Activated CD8-positive, alpha-beta T cell treated with anti-CD3 and anti-CD28 coated beads for 36 hours (primary cell): Measurements from ENCODE around the gene IFI30. TPM values are rescaled to one million over a fixed set of nuclear protein-coding genes. Genes with fewer than 3 reads are reported as not detected.

ENCODE experiments used
- ATAC-seq: fragments of 200-7000 bp; cut with Tn5 transposase; one replicate; pipeline ENCODE4 v1.10.0; 2021; ENCODE audit warnings: mild to moderate bottlenecking, moderate library complexity
- CTCF ChIA-PET: fragments of 350-600 bp; sonication (Branson Sonifier 250); formaldehyde crosslinking; loops from one replicate; lab custom pipeline; 2021; ENCODE audit warnings: antibody characterized with exemption; lab: Charles Lee
- POLR2A ChIA-PET: fragments of 350-600 bp; sonication (Branson Sonifier 250); formaldehyde crosslinking; loops from one replicate; lab custom pipeline; 2021; ENCODE audit warnings: antibody characterized with exemption; lab: Charles Lee
- DNase-seq: peaks from one replicate; pipeline ENCODE4 v3.0.0-alpha.2; 2020
- H3K27ac Mint-ChIP-seq: one replicate; pipeline ENCODE4 v1.8.0; 2021; ENCODE audit warnings: mild to moderate bottlenecking, mixed read lengths
- H3K27me3 Mint-ChIP-seq: one replicate; pipeline ENCODE4 v1.8.0; 2021; ENCODE audit warnings: mixed read lengths
- H3K36me3 Mint-ChIP-seq: one replicate; pipeline ENCODE4 v1.8.0; 2021; ENCODE audit warnings: low read depth, mixed read lengths
- H3K4me1 Mint-ChIP-seq: one replicate; pipeline ENCODE4 v1.8.0; 2021; ENCODE audit warnings: low read depth, mixed read lengths
- H3K4me3 Mint-ChIP-seq: one replicate; pipeline ENCODE4 v1.8.0; 2021; ENCODE audit warnings: mild to moderate bottlenecking, moderate library complexity, mixed read lengths
- H3K9me3 Mint-ChIP-seq: one replicate; pipeline ENCODE4 v1.8.0; 2021; ENCODE audit warnings: mixed read lengths
- intact Hi-C: fragments of 100-400 bp; cut with micrococcal nuclease; formaldehyde crosslinking; loops from one replicate; pipeline ENCODE4 v1.10.0; 2022
- total RNA-seq, 2 experiments: library from RNA; stranded (reverse); gene quantifications; one replicate each; pipeline ENCODE4 v1.2.3, GENCODE V29; 2021
- TF ChIP-seq, protein P1 (sequence below): fragments of 200-600 bp; IDR thresholded peaks from one replicate; pipeline ENCODE4 v1.8.0; 2022; ENCODE audit warnings: antibody characterized with exemption, mild to moderate bottlenecking

Gene IFI30
- total RNA-seq, 2 experiments from 2014 or later, result 21.9 to 22.9 TPM

DNA sequence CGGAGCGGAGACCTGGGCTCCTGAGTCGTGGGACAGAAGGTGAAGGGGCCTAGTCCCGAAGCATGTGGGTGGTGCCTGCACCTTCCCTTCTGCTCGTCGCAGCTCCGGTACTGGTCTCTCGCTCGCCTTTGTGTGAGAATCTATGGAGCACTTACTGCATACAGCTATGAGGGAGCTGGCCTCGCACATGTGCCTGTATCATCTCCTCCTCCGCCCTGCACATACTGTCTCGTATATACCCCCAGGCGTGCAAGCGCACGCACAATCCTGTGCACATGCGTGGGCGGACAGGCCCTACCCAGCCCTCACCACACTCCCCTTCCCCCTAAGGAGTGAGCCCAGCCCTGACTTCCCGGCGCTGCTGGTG lies 12.0 kb upstream of the IFI30 start:
- TF ChIP-seq, protein P1, sequence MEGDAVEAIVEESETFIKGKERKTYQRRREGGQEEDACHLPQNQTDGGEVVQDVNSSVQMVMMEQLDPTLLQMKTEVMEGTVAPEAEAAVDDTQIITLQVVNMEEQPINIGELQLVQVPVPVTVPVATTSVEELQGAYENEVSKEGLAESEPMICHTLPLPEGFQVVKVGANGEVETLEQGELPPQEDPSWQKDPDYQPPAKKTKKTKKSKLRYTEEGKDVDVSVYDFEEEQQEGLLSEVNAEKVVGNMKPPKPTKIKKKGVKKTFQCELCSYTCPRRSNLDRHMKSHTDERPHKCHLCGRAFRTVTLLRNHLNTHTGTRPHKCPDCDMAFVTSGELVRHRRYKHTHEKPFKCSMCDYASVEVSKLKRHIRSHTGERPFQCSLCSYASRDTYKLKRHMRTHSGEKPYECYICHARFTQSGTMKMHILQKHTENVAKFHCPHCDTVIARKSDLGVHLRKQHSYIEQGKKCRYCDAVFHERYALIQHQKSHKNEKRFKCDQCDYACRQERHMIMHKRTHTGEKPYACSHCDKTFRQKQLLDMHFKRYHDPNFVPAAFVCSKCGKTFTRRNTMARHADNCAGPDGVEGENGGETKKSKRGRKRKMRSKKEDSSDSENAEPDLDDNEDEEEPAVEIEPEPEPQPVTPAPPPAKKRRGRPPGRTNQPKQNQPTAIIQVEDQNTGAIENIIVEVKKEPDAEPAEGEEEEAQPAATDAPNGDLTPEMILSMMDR, result no peak
- Mint-ChIP-seq H3K36me3 (peaks cover 18% of the 10 kb centered on the region), H3K27me3 (no peaks in the 10 kb centered on the region), H3K9me3 (no peaks in the 10 kb centered on the region), H3K4me1 (peaks cover 7% of the 10 kb centered on the region), H3K27ac (no peak overlapping the region), H3K4me3 (peak overlapping the region; percentile 32)
- ATAC-seq, result peak; percentile 11
- POLR2A ChIA-PET, result interaction anchor here (1.0 to 1.8 kb wide), 6 partner anchors 9 to 258 kb away, joined by 3 to 8 read pairs (median 4); partner anchors contain the start of genes RAB3A and SSBP4
- CTCF ChIA-PET, result interaction anchor here (1.0 to 2.9 kb wide), 16 partner anchors 10 to 203 kb away, joined by 3 to 15 read pairs (median 4); partner anchors contain the start of genes IFI30 and PIK3R2
- no peak for DNase-seq
- intact Hi-C loops, result no loop called here

DNA sequence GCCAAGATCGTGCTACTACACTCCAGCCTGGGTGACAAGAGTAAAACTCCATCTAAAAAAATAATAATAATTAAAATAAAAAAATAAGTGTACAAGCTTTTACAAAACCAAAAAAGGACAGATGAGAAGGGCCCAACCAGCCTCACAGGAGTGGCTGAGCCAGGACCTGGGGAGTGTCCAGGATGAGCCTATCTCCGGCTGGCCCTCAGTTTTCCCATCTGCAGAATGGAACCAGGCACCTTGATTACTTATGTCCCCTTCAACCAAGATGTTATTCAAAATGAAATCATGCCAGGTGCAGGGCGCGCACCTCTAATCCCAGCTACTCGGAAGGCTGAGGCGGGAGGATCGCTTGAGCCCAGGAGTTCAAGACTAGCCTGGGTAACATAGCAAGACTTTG lies 9.5 kb upstream of the IFI30 start:
- no peaks in the 10 kb centered on the region for H3K9me3 Mint-ChIP-seq
- POLR2A ChIA-PET, result no interaction called here
- intact Hi-C loops, result no loop called here

DNA sequence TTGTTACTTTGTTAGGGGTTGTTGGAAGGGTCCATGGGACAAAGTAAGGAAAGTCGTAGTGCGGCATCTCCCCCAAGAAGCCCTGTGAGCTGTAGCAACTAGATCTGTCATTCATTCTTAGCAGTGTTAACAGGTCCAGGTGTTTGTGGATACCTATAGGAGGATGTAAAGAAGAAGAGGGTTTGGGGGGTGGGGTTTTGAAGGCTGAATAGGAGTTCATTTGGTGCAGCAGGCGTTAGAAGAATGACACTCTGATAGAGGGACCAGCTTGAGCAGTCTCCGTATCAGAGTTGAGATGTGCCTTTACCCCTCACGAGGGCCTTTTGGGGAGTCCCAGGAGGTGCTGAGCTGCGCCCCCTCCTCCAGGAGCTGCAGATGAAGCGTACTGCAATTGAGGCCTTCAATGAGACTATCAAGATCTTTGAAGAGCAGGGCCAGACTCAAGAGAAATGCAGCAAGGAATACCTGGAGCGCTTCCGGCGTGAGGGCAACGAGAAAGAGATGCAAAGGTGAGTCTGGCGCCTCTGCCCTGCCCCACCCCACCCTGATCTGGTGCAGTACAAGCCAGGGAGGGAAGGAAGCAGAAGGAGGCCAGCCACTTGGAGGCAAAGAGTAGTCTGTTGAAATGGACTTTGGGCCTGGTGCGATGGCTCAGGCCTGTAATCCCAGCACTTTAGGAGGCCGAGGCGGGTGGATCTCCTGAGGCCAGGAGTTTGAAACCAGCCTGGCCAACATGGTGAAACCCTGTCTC lies 7.6 kb upstream of the IFI30 start:
- intact Hi-C loops, result loop anchor here (5.0 kb wide), 1 partner anchor 54 kb away; no protein-coding TSS in a partner anchor
- H3K27ac Mint-ChIP-seq, result no peak overlapping the region
- H3K36me3 Mint-ChIP-seq, result peaks cover 24% of the 10 kb centered on the region
- H3K4me1 Mint-ChIP-seq, result peaks cover 4% of the 10 kb centered on the region
- no peaks in the 10 kb centered on the region for H3K27me3 Mint-ChIP-seq
- H3K4me3 Mint-ChIP-seq, result no peak overlapping the region
- TF ChIP-seq, protein P1, result no peak
- ChIA-PET CTCF (interaction anchor here (1.5 to 3.1 kb wide), 2 partner anchors 20 to 53 kb away, joined by 3 to 13 read pairs; no protein-coding TSS in a partner anchor), POLR2A (interaction anchor here (0.7 to 1.5 kb wide), 2 partner anchors 8 to 164 kb away, joined by 3 to 5 read pairs; no protein-coding TSS in a partner anchor)
- ATAC-seq (no peak), DNase-seq (no peak)
- H3K9me3 Mint-ChIP-seq, result no peaks in the 10 kb centered on the region

More for the DNA sequence above, 9.5 kb upstream of the IFI30 start:
- no peak overlapping the region for H3K27ac Mint-ChIP-seq
- peaks cover 29% of the 10 kb centered on the region for H3K36me3 Mint-ChIP-seq
- DNase-seq (no peak), ATAC-seq (no peak)
- CTCF ChIA-PET, result interaction anchor here (1.3 to 1.6 kb wide), 2 partner anchors 55 to 88 kb away, joined by 3 to 5 read pairs; no protein-coding TSS in a partner anchor
- peaks cover 7% of the 10 kb centered on the region for H3K4me1 Mint-ChIP-seq
- H3K4me3 Mint-ChIP-seq, result no peak overlapping the region
- H3K27me3 Mint-ChIP-seq, result no peaks in the 10 kb centered on the region
- TF ChIP-seq, protein P1, result no peak

DNA sequence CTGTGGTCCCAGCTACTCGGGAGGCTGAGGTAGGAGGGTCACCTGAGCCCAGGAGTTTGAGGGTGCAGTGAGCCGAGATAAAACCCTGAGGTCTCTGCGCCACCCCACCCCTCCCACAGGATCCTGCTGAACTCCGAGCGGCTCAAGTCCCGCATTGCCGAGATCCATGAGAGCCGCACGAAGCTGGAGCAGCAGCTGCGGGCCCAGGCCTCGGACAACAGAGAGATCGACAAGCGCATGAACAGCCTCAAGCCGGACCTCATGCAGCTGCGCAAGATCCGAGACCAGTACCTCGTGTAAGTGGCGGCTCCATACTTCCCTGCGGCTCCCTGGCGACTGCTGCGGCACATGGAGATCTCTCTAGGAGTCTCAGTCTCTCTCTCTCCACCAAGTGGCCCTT lies 6.6 kb upstream of the IFI30 start:
- Mint-ChIP-seq H3K9me3 (no peaks in the 10 kb centered on the region), H3K36me3 (peaks cover 24% of the 10 kb centered on the region), H3K4me1 (no peaks in the 10 kb centered on the region), H3K27me3 (no peaks in the 10 kb centered on the region), H3K4me3 (no peak overlapping the region), H3K27ac (no peak overlapping the region)
- intact Hi-C loops, result loop anchor here (5.0 kb wide), 1 partner anchor 55 kb away; no protein-coding TSS in a partner anchor
- ChIA-PET POLR2A (interaction anchor here (0.7 to 1.3 kb wide), 2 partner anchors 10 to 194 kb away, joined by 4 to 7 read pairs; no protein-coding TSS in a partner anchor), CTCF (interaction anchor here (0.9 to 3.1 kb wide), 5 partner anchors 19 to 57 kb away, joined by 3 to 16 read pairs (median 3); no protein-coding TSS in a partner anchor)
- ATAC-seq (no peak), DNase-seq (no peak)
- TF ChIP-seq, protein P1, result no peak
